Esophagus muscularis mucosa (tissue), 4 donors: Measurements from ENCODE around the gene TBX18.

ENCODE experiments used
- CTCF ChIP-seq, 3 experiments: fragments of 200-600 bp in 2 of 3; fragments of 450-650 bp in 1 of 3; sonication (generic) in 2 of 3; IDR thresholded peaks; one replicate each; pipeline ENCODE4 v1.5.1; 2017 to 2019; ENCODE audit warnings: antibody characterized with exemption in 3 of 3, mild to moderate bottlenecking in 2 of 3, moderate library complexity in 1 of 3
- EP300 ChIP-seq: sonication (generic); formaldehyde crosslinking; IDR thresholded peaks from one replicate; pipeline ENCODE4 v1.6.1; 2017; ENCODE audit warnings: antibody characterized with exemption
- POLR2A ChIP-seq: fragments of 450-650 bp; IDR thresholded peaks from one replicate; pipeline ENCODE4 v1.6.1; 2017; ENCODE audit warnings: antibody characterized with exemption, moderate library complexity, mild to moderate bottlenecking, low read depth

DNA sequence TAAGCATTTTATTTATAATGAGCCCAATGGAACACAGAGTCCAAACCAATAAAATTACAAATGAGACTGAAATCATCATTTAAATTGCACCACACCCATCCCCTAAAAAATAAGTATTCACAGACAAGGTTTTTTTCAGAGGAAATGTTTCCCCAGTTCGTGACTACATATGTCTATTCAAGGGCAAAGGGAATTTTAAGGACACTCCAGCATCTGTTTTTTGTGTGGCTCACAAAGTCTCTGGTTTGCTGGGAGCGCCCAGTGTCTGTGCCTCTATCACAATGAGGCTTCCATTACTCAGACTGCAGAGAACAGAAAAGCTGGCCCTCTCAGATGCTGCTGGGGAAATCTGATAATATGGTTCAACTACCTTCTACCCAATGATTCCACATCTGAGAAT, 16.0 kb downstream of the TBX18 start:
- TF ChIP-seq CTCF (IDR thresholded peaks at IDR 0.05) (no peak), POLR2A (no peak), EP300 (no peak)
